Measurements from ENCODE around the gene DLGAP4. TPM values are rescaled to one million over a fixed set of nuclear protein-coding genes. Genes with fewer than 3 reads are reported as not detected.

Gene DLGAP4
- total and polyA plus RNA-seq, 2 of the 8 experiments (the other 6 are each of a cell fraction or from before 2014, with no cell fraction given): 41.2 to 57.2 TPM

- Histone ChIP-seq H3K4me2 (ENCODE audit: insufficient read depth in 1 of 2, low read depth in 2 of 2, low read length in 2 of 2) (no peak overlapping the region), H3K56ac (replicated peaks; ENCODE audit: insufficient read length, low read depth, low read length) (no peak overlapping the region), H4K5ac (ENCODE audit: insufficient read length, low read depth, low read length) (no peak overlapping the region), H3K4me1 (replicated peaks in 1 of 4; ENCODE audit: control insufficient read depth in 3 of 4, insufficient read depth in 4 of 4, low read length in 3 of 4) (no peaks in the 10 kb centered on the region), H3K4ac (replicated peaks; ENCODE audit: insufficient read length, low read depth, low read length) (no peak overlapping the region), H3K14ac (ENCODE audit: insufficient read length) (no peak overlapping the region), H3K9ac (replicated peaks in 1 of 4; ENCODE audit: extremely low read depth in 1 of 4, low read depth in 3 of 4, low read length in 3 of 4) (no peak overlapping the region), H4K20me1 (replicated peaks in 1 of 2; ENCODE audit: control insufficient read depth in 1 of 2, insufficient read depth in 2 of 2, low read length in 2 of 2) (peaks cover 11 to 34% of the 10 kb centered on the region in 2 experiments), H4K91ac (replicated peaks; ENCODE audit: insufficient read length, low read length) (no peak overlapping the region), H2BK5ac (ENCODE audit: low read depth, low read length) (no peak overlapping the region), H3K79me1 (ENCODE audit: low read depth, low read length) (peaks cover 18% of the 10 kb centered on the region), H3K9me3 (ENCODE audit: insufficient read depth in 2 of 2, low read depth in 1 of 2, low read length in 1 of 2) (no peaks in the 10 kb centered on the region), H2BK20ac (ENCODE audit: low read length) (no peak overlapping the region), H4K8ac (ENCODE audit: extremely low read depth, insufficient read depth, low read length) (no peak overlapping the region), H3K4me3 (ENCODE audit: extremely low read depth in 1 of 4, insufficient read depth in 2 of 4, low read depth in 3 of 4, low read length in 4 of 4) (no peak overlapping the region), H3K36me3 (ENCODE audit: control insufficient read depth in 2 of 4, insufficient read depth in 4 of 4, low read length in 3 of 4) (no peaks in the 10 kb centered on the region; a peak in 1 of 8 replicates), H3K23ac (ENCODE audit: insufficient read length) (no peak overlapping the region), H2BK120ac (replicated peaks; ENCODE audit: low read depth, low read length) (no peak overlapping the region), H2BK15ac (ENCODE audit: low read length) (no peak overlapping the region), H3K18ac (ENCODE audit: extremely low read depth, low read length) (no peak overlapping the region), H2AK5ac (ENCODE audit: low read depth, low read length) (no peak overlapping the region), H3K27ac (ENCODE audit: low read depth, low read length) (no peak overlapping the region), H3K27me3 (replicated peaks in 1 of 4; ENCODE audit: control insufficient read depth in 3 of 4, extremely low read depth in 1 of 4, insufficient read depth in 3 of 4, low read length in 3 of 4) (no peaks in the 10 kb centered on the region), H3K79me2 (ENCODE audit: control insufficient read depth in 1 of 2, insufficient read depth in 2 of 2, low read length in 2 of 2) (peaks cover 0 to 44% of the 10 kb centered on the region in 2 experiments; a peak in 2 of 4 replicates), H2BK12ac (ENCODE audit: low read depth, low read length) (no peak overlapping the region), H2AFZ (ENCODE audit: low read length) (no peak overlapping the region), H3K23me2 (ENCODE audit: low read depth, low read length) (no peaks in the 10 kb centered on the region)
- DNase-seq (ENCODE audit: low read depth in 1 of 2, low spot score in 2 of 2): no peak
- CTCF ChIA-PET (ENCODE audit: partially characterized antibody): interaction anchor here (0.7 to 4.5 kb wide), 13 partner anchors 9 to 1354 kb away, joined by 3 to 28 read pairs (median 4); no protein-coding TSS in a partner anchor
- TF ChIP-seq KDM5A (IDR thresholded peaks at IDR 0.05; ENCODE audit: low read length) (no peak), CEBPB (IDR thresholded peaks at IDR 0.05; ENCODE audit: low read depth, low read length) (no peak), SIRT6 (IDR thresholded peaks at IDR 0.05; ENCODE audit: low read length) (no peak), GABPA (IDR thresholded peaks at IDR 0.05; ENCODE audit: borderline replicate concordance, insufficient read depth, low read length) (no peak), RBBP5 (IDR thresholded peaks at IDR 0.05; ENCODE audit: borderline replicate concordance, low read depth, low read length) (no peak), SP2 (IDR thresholded peaks at IDR 0.05; ENCODE audit: low read length) (no peak), POLR2AphosphoS5 (IDR thresholded peaks at IDR 0.05; ENCODE audit: low read depth, low read length) (no peak)
- POLR2A ChIA-PET (ENCODE audit: partially characterized antibody): interaction anchor here (1.1 to 1.2 kb wide), 2 partner anchors 13 to 15 kb away, joined by 3 read pairs; no protein-coding TSS in a partner anchor
- 97% methylated on average over 5 of the region's 5 CpGs; no CpG with 5 or more reads in 1 of the 2 experiments for WGBS, 2 experiments (ENCODE audit: extremely low coverage in 1 of 2, insufficient coverage in 1 of 2, insufficient read length in 1 of 2, insufficient replicate concordance in 2 of 2, low coverage in 1 of 2, low lambda C conversion rate in 2 of 2, missing lambda C conversion rate in 1 of 2)
- FAIRE-seq: no peak
Measured at GRCh38 chr20:36480456-36481048, 174.4 kb downstream of the DLGAP4 start.

All from H1 (cell line).